ENCODE results near the gene SLC44A4.

SLC44A4 gene

GRCh38 chr6:31870385-31870921 lies 8.3 kb downstream of the SLC44A4 start:
- no peak overlapping the region for H3K4me3 ChIP-seq (ENCODE audit: low read depth, low read length)
- H3K4me1 ChIP-seq (ENCODE audit: control insufficient read depth, insufficient read depth, low read length), result peaks cover 2% of the 10 kb centered on the region; the same call in 1 of the 2 replicates
- ChIA-PET POLR2A (no interaction called here), CTCF (no interaction called here)
- H3K36me3 ChIP-seq (ENCODE audit: control insufficient read depth in 2 of 2, insufficient read depth in 1 of 2, low read length in 2 of 2), result no peaks in the 10 kb centered on the region
- TF ChIP-seq CTCF (tag by site-specific recombination; IDR thresholded peaks at IDR 0.05) (peak; percentile 42; the same call in 1 of the 2 replicates), ZNF623 (tag by site-specific recombination; IDR thresholded peaks at IDR 0.05) (no peak), ZNF341 (tag by site-specific recombination; IDR thresholded peaks at IDR 0.05; ENCODE audit: low read depth) (0 out of 2 replicates have a peak, but pooled peaks have one; percentile 14), ZNF654 (tag by site-specific recombination; IDR thresholded peaks at IDR 0.05; ENCODE audit: low read depth) (no peak), ZFHX2 (tag by site-specific recombination; conservative IDR thresholded peaks at IDR 0.05) (no peak), ZBTB26 (tag by site-specific recombination; optimal IDR thresholded peaks at IDR 0.05) (no peak), ZNF146 (tag by site-specific recombination; IDR thresholded peaks at IDR 0.05) (peak; percentile 96), FEZF1 (tag by site-specific recombination; IDR thresholded peaks at IDR 0.05) (no peak), ZNF629 (tag by site-specific recombination; IDR thresholded peaks at IDR 0.05) (no peak), ZNF26 (tag by site-specific recombination; IDR thresholded peaks at IDR 0.05) (no peak)
- H3K27ac ChIP-seq (ENCODE audit: extremely low read depth, low read depth, low read length), result no peak overlapping the region
- H3K9me3 ChIP-seq (ENCODE audit: control insufficient read depth, insufficient read depth, low read depth, low read length), result no peaks in the 10 kb centered on the region

GRCh38 chr6:31869343-31869742 lies 9.5 kb downstream of the SLC44A4 start:
- POLR2A ChIA-PET, result interaction anchor here (1.1 to 2.1 kb wide), 2 partner anchors 42 to 103 kb away, joined by 3 to 8 read pairs; partner anchors contain the start of genes DXO and HSPA1B
- H3K9me3 ChIP-seq (ENCODE audit: control insufficient read depth, insufficient read depth, low read depth, low read length), result no peaks in the 10 kb centered on the region
- peaks cover 2% of the 10 kb centered on the region; the same call in 1 of the 2 replicates for H3K4me1 ChIP-seq (ENCODE audit: control insufficient read depth, insufficient read depth, low read length)
- H3K4me3 ChIP-seq (ENCODE audit: low read depth, low read length), result no peak overlapping the region
- no peaks in the 10 kb centered on the region for H3K36me3 ChIP-seq (ENCODE audit: control insufficient read depth in 2 of 2, insufficient read depth in 1 of 2, low read length in 2 of 2)
- TF ChIP-seq KLF17 (tag by site-specific recombination; IDR thresholded peaks at IDR 0.05) (no peak), ZFP3 (tag by site-specific recombination; IDR thresholded peaks at IDR 0.05; ENCODE audit: low read depth) (no peak), ZNF24 (tag by site-specific recombination; IDR thresholded peaks at IDR 0.05) (no peak), ZFHX2 (tag by site-specific recombination; conservative IDR thresholded peaks at IDR 0.05) (peak; percentile 33; the same call in 1 of the 2 replicates), EGR2 (tag by site-specific recombination; IDR thresholded peaks at IDR 0.05; ENCODE audit: low read depth) (peak; percentile 76), ZNF114 (tag by site-specific recombination; IDR thresholded peaks at IDR 0.05) (no peak), CTCF (tag by site-specific recombination; IDR thresholded peaks at IDR 0.05) (no peak)
- CTCF ChIA-PET, result interaction anchor here (0.6 to 1.0 kb wide), 3 partner anchors 20 to 258 kb away, joined by 3 to 5 read pairs (median 4); no protein-coding TSS in a partner anchor
- H3K27ac ChIP-seq (ENCODE audit: extremely low read depth, low read depth, low read length), result no peak overlapping the region
